ENCODE measurements around the gene PRKAG3.

PRKAG3 gene

GRCh38 chr2:218831378-218831990 is at the start of gene PRKAG3:
Gene PRKAG3 (minus strand): TSS chr2:218831803.
- no peak for DNase-seq

GRCh38 chr2:218880859-218881594 is 49.4 kb upstream of the PRKAG3 start:
- no peak for DNase-seq

- peak; percentile 31 for DNase-seq
Measured at GRCh38 chr2:218880102-218880858, 48.7 kb upstream of the PRKAG3 start, which contains the start of gene WNT10A. Gene WNT10A (plus strand): TSS chr2:218880852. CDS start chr2:218880996, 144 bp downstream.

GRCh38 chr2:218879776-218880101 is 48.1 kb upstream of the PRKAG3 start:
- no peak for DNase-seq

- no peak for DNase-seq
Measured at GRCh38 chr2:218878926-218879761, 47.5 kb upstream of the PRKAG3 start.

GRCh38 chr2:218878486-218878885 is 46.9 kb upstream of the PRKAG3 start:
- no peak for DNase-seq

- no peak for DNase-seq
Measured at GRCh38 chr2:218877891-218878290, 46.3 kb upstream of the PRKAG3 start.

- DNase-seq = no peak
Measured at GRCh38 chr2:218877331-218877730, 45.7 kb upstream of the PRKAG3 start.

GRCh38 chr2:218876562-218877219 is 45.1 kb upstream of the PRKAG3 start:
- peak; percentile 74 for DNase-seq

- no peak for DNase-seq
Measured at GRCh38 chr2:218875692-218876246, 44.2 kb upstream of the PRKAG3 start.

- DNase-seq = no peak
Measured at GRCh38 chr2:218873359-218874194, 42.0 kb upstream of the PRKAG3 start.

GRCh38 chr2:218872645-218873358 is 41.2 kb upstream of the PRKAG3 start:
- DNase-seq = no peak

- DNase-seq = no peak
Measured at GRCh38 chr2:218871345-218872302, 40.0 kb upstream of the PRKAG3 start.

GRCh38 chr2:218870984-218871344 is 39.4 kb upstream of the PRKAG3 start:
- DNase-seq = no peak

- no peak for DNase-seq
Measured at GRCh38 chr2:218869064-218869463, 37.5 kb upstream of the PRKAG3 start.

- peak; percentile 49 for DNase-seq
Measured at GRCh38 chr2:218867900-218868299, 36.3 kb upstream of the PRKAG3 start.

- no peak for DNase-seq
Measured at GRCh38 chr2:218865999-218866398, 34.4 kb upstream of the PRKAG3 start.

GRCh38 chr2:218865396-218865795 is 33.8 kb upstream of the PRKAG3 start:
- DNase-seq = no peak

GRCh38 chr2:218863021-218863520 is 31.5 kb upstream of the PRKAG3 start:
- DNase-seq = no peak

Measured in suppressor macrophage treated with lipopolysaccharide for 4 hours (primary cell).